T-helper 2 cell treated with Interferon-gamma antibody and Interleukin-4, amounts not matched to agents 100 ng/mL and 5 ng/mL, for 36 hours (primary cell): ENCODE data around the gene PCSK5. TPM values are rescaled to one million over a fixed set of nuclear protein-coding genes. Genes with fewer than 3 reads are reported as not detected.

Experiments
- intact Hi-C: fragments of 100-400 bp; cut with micrococcal nuclease; formaldehyde crosslinking; loops from one replicate; pipeline ENCODE4 v1.15.1; 2023
- total RNA-seq: library from RNA; stranded (reverse); gene quantifications from 2 replicates; pipeline ENCODE4 v1.2.3, GENCODE V29; 2022

The PCSK5 gene
- total RNA-seq, 1 donor from 2014 or later: 3.1 TPM

DNA sequence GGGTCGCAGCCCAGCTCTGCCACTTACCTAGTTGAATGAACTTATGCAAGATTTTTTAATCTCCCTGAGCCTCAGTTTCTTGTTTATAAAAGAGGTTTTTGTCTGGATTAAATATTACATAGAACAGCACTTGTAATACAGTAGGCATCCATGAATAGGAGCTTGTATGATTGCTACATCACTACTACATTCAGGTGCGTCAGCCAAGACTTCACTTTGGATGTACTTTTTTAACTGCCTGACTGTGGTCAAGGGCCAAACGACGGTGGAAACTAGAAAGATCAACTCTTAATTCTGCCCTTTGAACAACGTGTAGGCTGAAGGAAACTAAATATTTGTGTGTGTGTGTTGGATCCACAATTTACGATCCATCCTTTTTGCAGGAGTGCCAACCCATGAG, 330.9 kb downstream of the PCSK5 start:
- intact Hi-C loops: no loop called here

DNA sequence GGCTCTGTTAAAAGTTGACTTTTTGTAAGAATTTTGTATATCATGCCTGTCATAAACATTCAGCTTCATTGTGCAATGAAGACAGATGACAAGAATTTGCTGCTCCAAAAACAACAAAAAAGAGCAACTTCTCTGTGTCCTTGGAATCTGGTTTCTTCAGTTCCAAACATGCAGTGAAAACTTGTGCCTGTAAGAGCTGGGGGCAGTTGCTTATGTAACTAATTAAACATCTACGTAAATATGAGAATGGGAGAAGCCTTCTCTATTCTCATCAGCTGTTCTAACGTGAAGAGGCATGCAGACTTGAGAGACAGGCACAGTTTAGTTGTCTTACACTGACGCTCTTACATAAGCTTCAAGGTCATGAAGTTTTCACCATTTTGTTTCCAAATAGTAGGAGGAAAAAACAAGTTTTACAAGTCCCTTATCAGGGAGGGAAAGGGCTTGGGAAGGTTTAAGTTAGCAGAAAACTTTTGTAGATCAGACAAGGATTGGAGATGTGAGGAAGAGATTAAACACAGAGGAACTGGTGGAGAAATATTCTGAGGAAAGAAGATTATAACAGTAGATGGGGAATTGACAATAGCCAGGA, 333.4 kb downstream of the PCSK5 start:
- intact Hi-C loops: no loop called here

DNA sequence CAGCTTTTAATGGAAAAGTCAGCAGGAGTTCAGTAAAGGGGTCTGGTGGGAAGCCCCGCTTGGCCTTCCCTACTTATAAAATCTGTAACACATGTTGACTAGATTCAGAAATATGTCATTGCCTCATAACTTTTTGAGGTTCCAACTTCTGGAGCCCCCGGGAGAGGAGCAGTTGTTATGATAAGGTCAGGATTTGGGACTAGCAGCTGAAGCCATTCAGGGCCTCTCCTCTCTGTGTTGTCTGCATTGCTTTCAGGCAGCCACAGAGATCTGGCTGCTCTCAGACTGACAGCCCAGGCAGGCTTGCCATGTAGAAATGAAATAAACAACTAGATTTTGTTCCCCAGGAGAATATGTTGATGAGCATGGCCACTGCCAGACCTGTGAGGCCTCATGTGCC, 336.7 kb downstream of the PCSK5 start:
- intact Hi-C loops: no loop called here

DNA sequence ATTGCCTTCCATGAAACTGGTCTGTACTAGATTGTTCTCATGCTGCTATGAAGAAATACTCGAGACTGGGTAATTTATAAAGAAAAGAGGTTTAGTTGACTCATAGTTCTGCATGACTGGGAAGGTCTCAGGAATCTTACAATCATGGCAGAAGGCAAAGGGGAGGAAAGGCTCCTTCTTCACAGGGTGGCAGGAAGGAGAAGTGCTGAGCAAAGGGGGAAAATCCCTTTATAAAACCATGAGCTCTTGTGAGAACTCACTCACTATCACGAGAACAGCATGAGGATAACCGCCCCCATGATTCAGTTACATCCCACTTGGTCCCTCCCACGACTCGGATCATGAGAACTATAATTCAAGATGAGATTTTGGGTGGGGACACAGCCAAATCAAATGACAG, 340.5 kb downstream of the PCSK5 start:
- intact Hi-C loops: no loop called here

DNA sequence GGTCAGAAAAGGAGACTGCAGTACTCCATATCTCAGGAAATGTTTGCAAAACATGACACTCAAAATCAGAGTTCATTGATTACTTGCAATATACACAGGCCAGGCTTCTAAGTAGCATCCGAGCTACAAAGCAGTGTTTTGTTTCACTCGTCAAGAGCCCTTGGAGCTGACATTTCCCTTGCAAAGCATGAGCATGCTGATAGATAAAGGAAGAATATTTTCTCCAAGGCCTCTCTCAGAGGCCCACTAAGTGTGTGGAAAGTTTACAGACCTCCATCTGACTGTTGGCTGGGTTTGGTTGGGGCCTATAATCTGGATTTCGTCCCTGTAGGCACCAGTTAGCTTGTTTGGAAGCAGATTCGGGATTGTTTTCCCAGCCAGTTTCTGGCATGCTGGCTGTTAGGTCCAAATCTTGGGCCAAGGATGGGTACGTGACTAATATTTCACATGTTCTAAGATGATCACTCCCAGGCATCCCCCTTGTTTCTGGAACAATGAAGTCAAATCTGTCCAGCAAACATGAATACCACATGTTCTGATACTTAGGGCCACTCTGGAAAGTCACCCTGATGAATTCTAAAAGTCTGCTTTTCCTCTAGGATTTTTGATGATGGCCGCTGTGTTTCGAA, 342.5 kb downstream of the PCSK5 start:
- intact Hi-C loops: no loop called here

DNA sequence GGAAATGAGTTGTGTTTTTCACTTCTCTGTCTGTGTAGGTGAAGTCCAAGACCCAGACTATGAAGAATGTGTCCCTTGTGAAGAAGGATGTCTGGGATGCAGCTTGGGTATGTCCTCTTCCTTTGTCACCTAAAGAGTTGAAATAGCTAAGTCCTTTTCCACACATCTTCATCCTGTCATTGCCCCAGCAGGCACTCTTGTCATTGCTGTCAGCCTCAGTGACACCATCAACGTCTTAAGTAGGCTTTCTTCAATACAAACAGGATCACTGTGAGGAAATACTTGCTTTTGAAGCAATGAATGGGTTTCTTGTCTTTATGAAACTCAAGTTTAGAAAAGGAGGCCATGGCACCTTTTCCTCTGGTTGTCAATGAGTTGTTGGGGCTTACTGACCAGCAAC, 350.1 kb downstream of the PCSK5 start:
- intact Hi-C loops: no loop called here

DNA sequence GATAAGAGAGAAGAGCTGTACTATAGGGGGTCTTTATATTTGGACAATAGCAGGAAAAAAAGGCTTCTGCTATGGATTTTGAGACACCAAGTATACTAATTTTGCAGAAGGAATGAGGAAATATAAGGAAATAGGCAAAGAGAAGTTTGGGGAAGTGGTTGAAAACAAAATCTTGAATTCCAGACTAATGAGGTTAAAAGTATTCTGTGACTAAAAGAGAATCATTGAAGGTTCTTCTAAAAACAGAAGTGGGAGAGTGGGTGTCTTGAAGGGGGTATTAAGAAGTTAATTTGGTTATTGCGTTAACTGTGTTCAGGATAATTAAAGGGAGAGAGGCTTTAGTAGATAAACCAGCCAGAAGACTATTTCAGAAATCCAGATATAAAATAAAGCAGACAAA, 355.0 kb downstream of the PCSK5 start:
- intact Hi-C loops: no loop called here

DNA sequence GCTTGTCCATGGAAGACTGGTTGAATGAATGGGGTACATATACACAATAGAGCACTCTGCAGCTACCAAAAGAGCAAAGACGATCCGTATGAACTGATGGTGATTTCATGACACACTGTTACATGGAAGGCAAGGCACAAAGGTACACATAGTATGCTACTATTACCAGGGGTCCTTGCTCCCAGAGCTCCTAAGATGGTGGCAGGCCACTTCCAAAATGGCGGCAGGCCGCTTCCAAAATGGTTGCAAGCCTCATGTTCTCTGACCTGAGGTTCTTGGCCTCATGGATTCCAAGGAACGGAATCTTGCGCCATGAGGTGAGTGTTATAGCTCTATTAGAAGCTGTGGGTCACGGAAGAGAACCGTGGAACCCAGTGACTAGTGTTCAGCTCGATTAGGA, 356.2 kb downstream of the PCSK5 start:
- intact Hi-C loops: no loop called here

DNA sequence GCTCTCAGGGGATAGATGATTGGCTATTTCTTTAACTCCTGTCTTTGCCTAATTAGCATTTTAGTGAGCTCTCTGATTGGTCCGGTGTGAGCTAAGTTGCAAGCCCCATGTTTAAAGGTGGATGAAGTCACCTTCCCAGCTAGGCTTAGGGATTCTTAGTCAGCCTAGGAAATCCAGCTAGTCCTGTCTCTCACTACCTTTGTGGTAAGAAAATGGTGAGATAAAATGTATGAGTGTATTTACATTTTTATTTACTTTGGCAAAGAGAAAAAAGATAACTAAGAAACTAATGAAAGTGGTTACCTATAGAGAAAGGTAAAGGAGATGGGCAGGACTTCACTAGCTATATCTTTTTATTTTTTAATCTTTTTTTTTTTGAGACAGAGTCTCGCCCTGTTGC, 357.0 kb downstream of the PCSK5 start:
- intact Hi-C loops: no loop called here

DNA sequence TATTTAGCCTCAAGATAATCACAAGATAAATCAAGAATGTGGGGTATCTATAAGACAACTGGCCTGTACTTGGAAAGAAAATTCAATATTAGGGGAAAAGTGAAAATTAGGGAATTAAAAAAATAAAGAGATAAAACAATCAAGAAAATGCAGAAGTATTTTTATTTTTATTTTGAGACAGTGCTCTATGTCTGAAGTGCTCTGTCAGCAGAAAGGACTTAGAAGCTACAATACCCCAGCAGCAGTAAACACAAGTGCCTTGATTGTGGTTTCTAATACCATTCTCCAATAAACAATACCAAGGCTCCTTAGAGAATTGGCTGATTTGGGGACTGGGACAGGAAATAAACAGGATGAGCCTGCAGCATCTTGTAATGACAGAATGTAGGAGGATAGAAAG, 358.8 kb downstream of the PCSK5 start:
- intact Hi-C loops: no loop called here

DNA sequence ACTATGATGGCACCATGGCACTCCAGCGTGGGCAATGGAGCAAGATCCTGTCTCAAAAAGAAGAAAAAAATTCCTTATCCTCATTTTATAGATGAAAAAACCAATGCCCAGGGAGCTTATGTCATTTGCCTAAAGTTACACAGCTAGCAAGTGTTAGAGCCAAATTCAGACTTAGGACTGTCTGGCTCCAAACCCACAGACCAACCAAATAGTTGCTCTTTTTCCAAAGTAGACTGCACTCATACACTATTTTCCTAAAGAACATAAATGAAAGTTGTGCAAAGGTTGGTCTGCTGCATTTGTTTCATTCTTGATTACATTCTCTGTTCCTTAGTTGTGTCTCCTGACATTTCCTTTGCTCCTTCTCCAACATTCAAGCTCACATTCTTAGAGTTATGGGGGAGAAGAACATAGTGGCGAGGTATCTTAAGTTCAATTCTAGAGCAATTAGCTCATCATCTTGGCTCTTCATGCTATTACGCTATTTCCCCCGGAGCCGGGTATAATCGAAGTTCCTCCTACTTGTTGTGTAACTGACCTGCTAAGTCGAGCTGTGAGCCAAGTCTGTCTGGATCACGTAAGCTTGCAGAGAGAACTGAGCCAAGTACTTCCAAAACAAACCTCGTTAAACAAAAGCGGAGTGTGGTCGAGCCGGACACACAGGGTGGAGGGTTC, 365.4 kb downstream of the PCSK5 start:
- intact Hi-C loops: no loop called here

DNA sequence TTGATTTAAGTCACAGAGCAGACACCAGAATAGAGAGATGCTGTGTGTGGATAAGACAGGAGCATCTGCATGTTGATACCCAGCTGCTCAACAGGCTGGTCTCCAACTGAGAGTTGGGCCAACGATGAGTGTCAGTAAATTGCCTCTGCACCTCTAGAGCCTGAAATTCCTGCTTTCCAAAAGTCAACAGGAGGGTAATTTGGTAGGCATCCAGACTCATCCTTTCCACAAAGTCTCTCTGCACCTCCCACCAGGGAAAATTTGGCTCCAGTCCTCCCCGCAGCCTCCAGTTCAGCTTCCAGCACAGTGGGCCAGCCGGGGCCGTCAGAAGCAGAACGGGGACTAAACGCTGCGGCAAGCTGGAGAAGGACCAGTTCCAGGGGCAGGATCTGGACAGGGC, 366.8 kb downstream of the PCSK5 start:
- intact Hi-C loops: no loop called here

DNA sequence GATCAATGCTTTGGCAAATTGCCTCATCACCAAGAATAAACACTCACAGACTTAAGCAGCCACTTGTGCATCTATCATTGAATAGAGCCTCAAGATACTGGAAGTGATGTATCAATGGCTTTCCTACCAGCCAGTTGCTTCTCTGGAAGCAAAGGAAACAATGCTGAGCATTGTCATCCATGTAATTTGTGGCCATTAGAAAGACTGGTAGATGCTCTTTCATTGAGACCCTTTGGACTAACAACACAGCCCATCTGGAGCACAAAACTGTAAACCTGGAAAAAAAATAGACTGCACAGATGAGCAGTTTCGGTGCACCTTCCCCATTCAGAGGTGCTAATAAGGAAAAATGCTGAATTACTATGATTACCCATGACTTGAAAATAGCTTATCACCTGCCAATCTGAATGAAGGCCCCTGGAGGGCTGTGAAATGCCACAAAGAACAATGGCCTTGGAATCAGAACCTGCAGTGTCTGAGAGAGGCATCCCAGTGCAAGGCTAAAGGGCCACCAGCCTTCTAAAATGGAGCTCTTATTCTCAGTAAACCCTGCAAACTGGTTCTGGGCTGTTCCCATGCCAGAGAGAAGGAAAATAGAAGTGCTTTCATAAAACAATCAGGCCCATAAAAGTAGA, 376.3 kb downstream of the PCSK5 start:
- intact Hi-C loops: no loop called here

DNA sequence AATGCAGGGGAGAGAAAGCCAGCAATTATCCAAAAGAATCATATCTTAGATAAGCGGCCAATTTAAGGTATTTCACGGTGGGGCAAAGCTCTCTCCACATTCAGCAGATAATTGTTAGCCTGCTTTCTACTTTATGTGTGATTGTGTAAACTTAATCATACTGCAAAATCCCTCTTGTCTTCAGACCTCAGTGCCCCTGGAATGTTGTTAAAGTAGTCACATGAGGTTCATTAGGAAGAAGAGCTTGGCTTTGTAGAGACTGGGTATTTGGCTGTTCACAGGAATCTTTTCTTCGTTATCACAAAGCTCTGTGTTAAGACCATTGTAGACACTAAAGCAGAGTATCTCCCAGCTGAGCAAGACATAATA, 376.8 kb downstream of the PCSK5 start:
- intact Hi-C loops: no loop called here

DNA sequence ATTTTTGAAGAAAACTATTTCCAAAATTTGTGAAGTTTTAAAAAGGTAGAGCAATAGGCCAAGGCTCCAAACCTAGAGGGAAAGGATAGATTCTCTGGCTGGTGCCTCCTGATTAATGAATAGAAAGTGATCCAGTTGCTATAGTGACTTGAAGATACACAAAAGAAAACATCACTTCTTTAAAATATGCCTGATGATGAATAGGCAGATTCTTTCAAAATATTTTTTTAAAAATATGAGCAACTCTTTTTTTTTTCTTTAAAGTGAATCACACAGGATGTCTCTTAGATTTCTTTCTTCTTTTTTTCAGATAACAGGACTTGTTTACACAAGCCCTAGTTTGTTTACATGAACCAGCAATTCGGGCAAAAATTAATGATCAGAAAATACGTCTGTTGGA, 379.3 kb downstream of the PCSK5 start:
- intact Hi-C loops: no loop called here

DNA sequence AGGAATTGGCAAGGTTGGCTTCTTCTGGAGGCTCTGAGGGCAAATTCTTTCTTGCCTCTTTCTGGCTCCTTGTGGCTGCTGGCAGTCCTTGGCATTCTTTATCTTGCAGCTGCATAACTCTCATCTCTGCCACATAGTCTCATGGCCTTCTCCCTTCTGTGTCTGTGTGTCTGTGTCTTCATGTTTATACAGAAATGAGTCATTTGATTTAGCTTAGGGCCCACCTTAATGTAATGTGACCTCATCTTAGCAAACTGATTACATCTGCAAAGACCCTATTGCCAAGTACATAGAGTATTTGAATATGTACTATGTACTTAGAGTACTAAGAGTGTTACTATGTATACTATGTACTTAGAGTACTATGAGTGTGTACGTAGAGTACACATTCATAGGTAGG, 381.3 kb downstream of the PCSK5 start:
- intact Hi-C loops: no loop called here

DNA sequence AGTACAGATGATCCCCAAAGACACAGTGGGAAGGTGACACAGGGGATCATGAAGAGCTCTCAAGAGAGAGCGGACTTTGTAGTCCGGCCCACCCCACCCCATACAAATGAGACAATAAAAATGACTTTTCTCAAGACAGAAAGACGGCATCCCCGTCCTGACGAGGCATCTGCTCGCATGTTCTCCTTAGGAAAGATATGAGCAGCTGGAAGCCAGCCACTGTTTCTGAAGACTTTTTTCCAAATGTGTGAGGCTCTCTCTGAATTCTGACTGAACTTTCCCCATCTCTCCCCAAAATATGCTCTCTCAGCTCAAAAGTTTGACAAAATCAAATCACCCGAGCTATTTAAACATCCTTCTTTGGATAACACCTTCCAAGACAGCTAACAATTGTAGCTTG, 398.6 kb downstream of the PCSK5 start:
- intact Hi-C loops: no loop called here

DNA sequence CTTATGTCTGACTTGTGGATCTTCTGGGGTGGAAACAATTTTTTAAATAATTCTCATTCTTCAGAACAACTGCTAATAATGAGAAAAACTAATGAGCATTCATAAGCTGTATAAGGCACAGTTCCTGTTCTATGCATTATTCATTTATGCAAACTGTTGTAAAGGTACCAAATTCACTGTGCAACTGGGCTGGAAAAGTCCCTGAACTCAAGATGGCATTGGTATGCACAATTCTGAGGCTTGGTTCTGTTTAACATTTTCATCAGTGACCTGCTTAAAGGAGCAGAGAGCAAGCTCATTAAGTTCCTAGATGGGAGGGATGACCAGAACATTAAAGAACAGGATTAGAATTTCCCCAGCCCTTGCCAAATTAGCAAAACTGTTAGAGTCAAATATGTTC, 399.2 kb downstream of the PCSK5 start:
- intact Hi-C loops: no loop called here

DNA sequence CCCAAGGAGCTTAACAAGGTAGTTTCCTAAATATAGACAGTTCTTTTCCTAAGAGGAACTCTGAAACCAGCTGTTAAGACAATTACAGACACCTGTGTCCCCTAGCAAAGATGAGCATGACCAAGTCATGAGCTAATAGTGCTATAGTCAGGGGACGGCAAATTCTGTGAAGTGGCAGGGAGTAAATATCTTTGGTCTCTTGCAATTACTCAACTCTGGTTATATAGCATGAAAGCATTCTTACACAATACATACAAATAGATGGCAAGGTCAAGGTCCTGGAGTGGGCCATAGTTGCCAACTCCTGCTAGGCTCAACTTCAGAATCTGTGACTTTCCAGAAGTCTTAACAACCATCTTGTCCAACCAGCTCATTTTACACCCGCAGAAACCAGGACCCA, 400.1 kb downstream of the PCSK5 start:
- intact Hi-C loops: no loop called here

DNA sequence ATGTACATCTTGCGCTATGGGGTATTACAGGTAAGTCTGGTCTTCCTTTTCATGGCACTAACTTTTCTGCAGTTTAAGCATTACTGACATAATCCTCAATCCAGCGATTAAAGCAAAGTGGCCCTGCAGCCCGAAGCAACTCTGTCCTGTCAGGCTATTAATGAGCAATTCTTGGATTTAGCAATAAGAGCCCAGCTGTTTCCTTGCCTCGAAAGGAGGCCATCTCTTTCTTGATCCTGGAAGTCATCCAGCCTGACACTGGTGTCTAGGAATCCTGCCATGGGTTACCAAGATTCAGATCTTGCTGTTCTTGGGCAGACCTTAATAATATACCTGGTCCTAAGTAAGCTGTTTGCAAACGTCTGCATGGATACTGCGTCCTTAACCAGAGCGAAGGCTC, 401.8 kb downstream of the PCSK5 start:
- intact Hi-C loops: no loop called here

DNA sequence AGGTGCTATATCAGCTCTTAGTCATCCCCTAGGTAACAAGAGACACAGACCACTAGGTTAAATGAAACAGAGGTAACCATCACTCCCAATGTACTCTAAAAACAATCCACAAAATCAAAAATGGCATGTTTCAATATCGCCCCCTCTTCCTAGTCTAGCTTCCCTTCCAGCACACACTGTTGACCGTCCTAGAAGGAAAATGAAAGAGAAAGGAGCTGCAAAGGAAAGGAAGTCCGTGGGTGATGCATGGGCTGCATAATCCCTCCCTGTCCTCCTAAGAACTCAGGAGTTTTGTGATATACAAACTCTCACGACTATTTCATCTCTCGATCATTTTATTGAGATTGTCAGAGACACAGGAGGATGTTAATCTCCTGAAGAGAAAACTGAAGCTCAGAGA, 402.2 kb downstream of the PCSK5 start:
- intact Hi-C loops: no loop called here

DNA sequence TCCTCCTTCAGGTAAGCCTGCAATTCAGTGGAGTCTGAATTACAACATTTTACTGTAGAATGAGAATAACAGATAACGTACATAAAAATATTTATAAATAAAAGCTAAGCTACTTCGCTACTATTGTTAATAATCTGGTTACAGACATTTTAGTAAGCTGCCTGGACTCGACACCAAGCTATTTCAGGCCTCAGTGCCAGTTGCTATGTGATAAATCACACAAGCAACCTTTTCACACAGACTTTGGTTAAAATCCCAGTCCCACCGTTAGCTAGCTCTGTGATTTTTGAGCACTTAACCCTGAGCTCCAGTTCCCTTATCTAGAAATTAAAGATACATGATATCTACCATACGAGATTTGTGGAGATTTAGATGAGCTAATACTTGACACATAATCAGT, 403.8 kb downstream of the PCSK5 start:
- intact Hi-C loops: no loop called here
